AG04449 (cell line): ENCODE data around the gene CBX1.

Experiments
- CTCF ChIA-PET: fragments of 350-600 bp; formaldehyde crosslinking; extraction: SDS; loops from one replicate; lab custom pipeline; 2021; ENCODE audit warnings: antibody characterized with exemption; lab: Yijun Ruan, JAX
- POLR2A ChIA-PET: fragments of 400-600, 350-600 bp; formaldehyde crosslinking; extraction: SDS; loops from one replicate; lab custom pipeline; 2020; ENCODE audit warnings: antibody characterized with exemption, inconsistent platforms; lab: Yijun Ruan, JAX
- DNase-seq: peaks from one replicate; pipeline ENCODE4 v3.0.0-alpha.2; 2010; ENCODE audit warnings: low read depth, low spot score
- H3K4me3 ChIP-seq: 2 replicates; pipeline ENCODE4 v1.5.1; 2011; ENCODE audit warnings: low read depth, mild to moderate bottlenecking, control low read depth, low read length
- TF ChIP-seq, protein P1 (sequence below): IDR thresholded peaks from one replicate; pipeline ENCODE4 v1.5.1; 2011; ENCODE audit warnings: mild to moderate bottlenecking, moderate library complexity, low read length, control low read depth, inconsistent platforms; ENCODE audit not compliant: insufficient read depth; ENCODE audit errors: missing control alignments

CBX1 gene

DNA sequence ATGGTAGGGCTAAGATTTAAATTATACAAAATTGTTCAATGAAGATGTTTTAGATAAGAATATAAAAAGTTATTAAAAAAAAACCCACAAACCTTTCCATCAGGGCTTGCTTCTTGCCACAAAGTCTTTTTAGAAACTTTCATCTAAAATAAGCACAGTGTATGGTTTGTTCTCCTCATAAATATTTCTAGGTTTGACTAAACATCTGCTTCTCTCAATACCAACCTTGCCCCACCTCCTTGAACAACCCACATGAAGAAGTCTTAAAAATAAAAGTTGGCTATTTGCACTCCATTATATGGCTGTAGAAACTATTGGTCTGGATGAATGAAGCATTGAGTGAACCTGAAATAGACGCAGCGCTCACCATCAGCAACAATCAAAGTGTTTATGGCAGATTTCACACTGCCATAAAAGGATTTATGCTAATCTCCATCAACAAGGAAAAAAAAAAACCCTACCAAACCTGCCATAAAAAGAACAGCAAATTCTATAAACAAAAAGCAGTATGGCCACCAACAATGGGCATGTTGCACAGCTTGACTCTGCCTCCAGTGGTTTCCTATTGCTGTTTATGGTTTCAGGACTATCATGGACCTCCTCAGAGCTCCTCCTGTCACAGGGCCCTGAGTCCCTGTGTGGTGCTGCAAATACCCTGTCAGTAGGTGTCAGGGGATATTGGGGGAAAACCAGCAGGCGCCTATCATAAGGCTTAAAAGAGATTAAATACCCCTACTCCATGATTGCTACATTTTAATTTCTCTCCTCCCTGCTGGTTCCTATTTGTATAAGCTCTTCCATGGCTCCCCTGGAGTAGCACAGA is 43.9 kb upstream of the CBX1 start:
- POLR2A ChIA-PET: no interaction called here
- TF ChIP-seq, protein P1, sequence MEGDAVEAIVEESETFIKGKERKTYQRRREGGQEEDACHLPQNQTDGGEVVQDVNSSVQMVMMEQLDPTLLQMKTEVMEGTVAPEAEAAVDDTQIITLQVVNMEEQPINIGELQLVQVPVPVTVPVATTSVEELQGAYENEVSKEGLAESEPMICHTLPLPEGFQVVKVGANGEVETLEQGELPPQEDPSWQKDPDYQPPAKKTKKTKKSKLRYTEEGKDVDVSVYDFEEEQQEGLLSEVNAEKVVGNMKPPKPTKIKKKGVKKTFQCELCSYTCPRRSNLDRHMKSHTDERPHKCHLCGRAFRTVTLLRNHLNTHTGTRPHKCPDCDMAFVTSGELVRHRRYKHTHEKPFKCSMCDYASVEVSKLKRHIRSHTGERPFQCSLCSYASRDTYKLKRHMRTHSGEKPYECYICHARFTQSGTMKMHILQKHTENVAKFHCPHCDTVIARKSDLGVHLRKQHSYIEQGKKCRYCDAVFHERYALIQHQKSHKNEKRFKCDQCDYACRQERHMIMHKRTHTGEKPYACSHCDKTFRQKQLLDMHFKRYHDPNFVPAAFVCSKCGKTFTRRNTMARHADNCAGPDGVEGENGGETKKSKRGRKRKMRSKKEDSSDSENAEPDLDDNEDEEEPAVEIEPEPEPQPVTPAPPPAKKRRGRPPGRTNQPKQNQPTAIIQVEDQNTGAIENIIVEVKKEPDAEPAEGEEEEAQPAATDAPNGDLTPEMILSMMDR: no peak
- CTCF ChIA-PET: interaction anchor here (1.2 to 11.5 kb wide), 2 partner anchors 13 to 472 kb away, joined by 3 to 88 read pairs; no protein-coding TSS in a partner anchor
- DNase-seq: no peak
- no peak overlapping the region for H3K4me3 ChIP-seq

DNA sequence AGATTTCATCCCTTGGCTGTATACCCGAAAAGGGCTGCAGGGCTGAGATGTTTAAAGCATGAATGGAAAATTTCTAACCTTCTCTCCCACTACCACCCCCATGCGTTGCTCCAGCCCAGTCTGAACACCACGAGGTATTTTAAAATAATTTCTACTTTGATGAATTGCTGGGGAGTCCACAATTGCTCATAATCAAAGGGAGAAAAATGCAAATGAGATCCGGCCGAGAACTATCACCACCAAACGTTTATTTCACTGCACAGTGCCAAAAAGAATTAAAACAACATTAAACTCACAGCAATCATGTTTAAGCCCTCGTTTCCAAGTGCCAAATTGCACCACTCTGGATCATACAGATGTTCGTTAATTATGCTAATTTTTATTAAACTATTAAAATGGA is 43.0 kb upstream of the CBX1 start:
- TF ChIP-seq, protein P1: no peak
- ChIA-PET CTCF (interaction anchor here (11.5 kb wide), 1 partner anchor 12 kb away, joined by 88 read pairs; no protein-coding TSS in a partner anchor), POLR2A (no interaction called here)
- DNase-seq: no peak
- no peak overlapping the region for H3K4me3 ChIP-seq

DNA sequence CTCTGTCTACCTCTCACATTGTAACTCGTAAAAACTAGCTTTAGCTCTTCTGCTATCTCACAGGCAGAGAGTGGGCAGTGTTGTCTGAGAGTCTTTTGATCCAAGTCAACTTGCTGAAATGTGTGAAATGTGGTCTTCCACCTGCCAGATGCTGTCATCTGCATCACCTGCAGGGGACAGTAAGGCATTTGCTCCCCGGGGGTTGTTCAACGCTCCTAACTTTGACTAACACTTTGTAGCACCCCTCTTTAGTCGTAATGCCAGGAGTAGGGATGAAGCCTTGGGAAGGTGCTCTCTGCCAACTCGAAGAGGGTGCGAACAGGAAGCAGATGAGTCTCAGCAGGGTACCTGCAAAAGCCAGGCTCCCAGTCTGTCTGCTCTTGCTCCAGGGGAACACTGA is 42.4 kb upstream of the CBX1 start:
- TF ChIP-seq, protein P1: no peak
- CTCF ChIA-PET: interaction anchor here (1.1 to 11.5 kb wide), 2 partner anchors 9 to 12 kb away, joined by 4 to 88 read pairs; no protein-coding TSS in a partner anchor
- POLR2A ChIA-PET: no interaction called here
- no peak for DNase-seq
- H3K4me3 ChIP-seq: no peak overlapping the region

DNA sequence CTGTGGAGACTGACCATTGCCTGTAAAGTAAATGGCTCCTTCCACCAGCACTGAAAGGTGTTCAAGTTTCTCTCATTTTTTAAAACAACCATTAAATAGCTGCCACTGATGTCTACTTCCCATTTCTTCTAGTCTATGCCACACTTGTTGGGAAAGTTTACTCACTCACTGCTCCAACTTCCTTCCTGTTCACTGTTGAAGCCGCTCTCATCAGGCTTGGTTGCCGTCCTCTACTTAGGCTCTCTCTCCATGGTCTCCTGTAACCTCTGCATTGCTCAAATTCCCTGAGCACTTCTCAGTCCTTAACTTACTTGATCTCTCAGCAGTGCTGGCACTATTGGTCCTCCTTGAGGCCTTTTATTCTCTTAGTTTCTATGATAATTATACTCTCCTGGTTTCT is 38.7 kb upstream of the CBX1 start:
- ChIA-PET CTCF (interaction anchor here (0.7 to 11.5 kb wide), 7 partner anchors 8 to 478 kb away, joined by 3 to 88 read pairs (median 3); no protein-coding TSS in a partner anchor), POLR2A (no interaction called here)
- H3K4me3 ChIP-seq: no peak overlapping the region
- no peak for DNase-seq
- TF ChIP-seq, protein P1: no peak

DNA sequence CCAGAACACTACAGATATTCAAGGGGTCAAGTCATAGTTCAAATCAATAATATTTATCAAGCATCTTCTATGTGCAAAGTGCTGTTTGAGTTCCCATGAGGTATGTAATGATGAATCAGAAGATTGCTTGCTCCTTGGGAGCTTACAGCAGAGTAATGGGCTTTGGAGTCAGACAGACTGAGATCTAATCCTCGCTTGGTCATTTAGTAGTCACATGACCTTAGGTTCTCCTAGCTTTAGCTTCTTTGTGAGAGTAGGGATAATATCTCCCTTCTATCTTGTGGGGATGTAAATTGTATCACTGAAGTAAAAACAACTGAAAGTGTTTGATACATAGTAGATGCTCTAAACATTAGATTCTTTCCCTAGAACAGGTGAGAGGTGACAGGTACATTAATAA is 36.4 kb upstream of the CBX1 start:
- TF ChIP-seq, protein P1: no peak
- H3K4me3 ChIP-seq: no peak overlapping the region
- ChIA-PET CTCF (interaction anchor here (1.0 to 1.4 kb wide), 2 partner anchors 9 to 12 kb away, joined by 3 read pairs; no protein-coding TSS in a partner anchor), POLR2A (no interaction called here)
- no peak for DNase-seq

DNA sequence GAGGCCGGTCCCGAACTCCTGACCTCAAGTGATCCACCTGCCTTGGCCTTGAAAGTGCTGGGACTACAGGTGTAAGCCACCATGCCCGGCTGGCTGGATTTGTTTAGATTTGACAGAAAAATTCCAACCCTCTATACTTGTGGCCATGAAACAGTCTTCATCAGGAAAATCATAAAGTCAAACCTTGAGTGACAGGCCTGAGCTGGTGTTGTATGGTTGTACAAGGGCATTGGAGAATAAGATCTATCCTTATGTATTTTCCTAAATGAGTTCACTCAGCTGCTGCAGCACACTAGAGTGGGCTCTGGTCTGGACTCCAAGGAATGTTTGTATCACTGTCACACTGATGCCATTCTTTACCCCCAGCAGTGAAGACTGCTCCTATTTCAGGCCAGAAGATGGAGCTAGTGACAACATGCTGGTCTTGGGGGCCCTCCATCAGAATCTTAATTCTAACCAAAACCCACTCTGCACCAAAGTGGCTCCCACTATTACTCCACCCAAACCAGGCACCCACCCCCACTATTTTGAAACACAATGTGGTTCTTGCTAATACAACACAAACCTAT is 33.7 kb upstream of the CBX1 start:
- no peak overlapping the region for H3K4me3 ChIP-seq
- ChIA-PET POLR2A (no interaction called here), CTCF (interaction anchor here (0.6 to 8.5 kb wide), 12 partner anchors 9 to 489 kb away, joined by 3 to 88 read pairs (median 4); no protein-coding TSS in a partner anchor)
- TF ChIP-seq, protein P1: peak; percentile 20
- DNase-seq: no peak
